AG09309 (cell line): ENCODE results near the gene IDUA.

Experiments
- DNase-seq: peaks from one replicate; pipeline ENCODE4 v3.0.0-alpha.2; 2010; ENCODE audit warnings: low read depth
- H3K4me3 ChIP-seq: 2 replicates; pipeline ENCODE4 v1.5.1; 2011; ENCODE audit warnings: mild to moderate bottlenecking, low read depth, low read length, moderate library complexity; ENCODE audit not compliant: control insufficient read depth
- TF ChIP-seq, protein P1 (sequence below): IDR thresholded peaks from 2 replicates; pipeline ENCODE4 v1.5.1; 2011; ENCODE audit warnings: mild to moderate bottlenecking, low read depth, low read length, inconsistent platforms; ENCODE audit not compliant: insufficient read depth, control insufficient read depth; ENCODE audit errors: missing control alignments

IDUA gene

DNA sequence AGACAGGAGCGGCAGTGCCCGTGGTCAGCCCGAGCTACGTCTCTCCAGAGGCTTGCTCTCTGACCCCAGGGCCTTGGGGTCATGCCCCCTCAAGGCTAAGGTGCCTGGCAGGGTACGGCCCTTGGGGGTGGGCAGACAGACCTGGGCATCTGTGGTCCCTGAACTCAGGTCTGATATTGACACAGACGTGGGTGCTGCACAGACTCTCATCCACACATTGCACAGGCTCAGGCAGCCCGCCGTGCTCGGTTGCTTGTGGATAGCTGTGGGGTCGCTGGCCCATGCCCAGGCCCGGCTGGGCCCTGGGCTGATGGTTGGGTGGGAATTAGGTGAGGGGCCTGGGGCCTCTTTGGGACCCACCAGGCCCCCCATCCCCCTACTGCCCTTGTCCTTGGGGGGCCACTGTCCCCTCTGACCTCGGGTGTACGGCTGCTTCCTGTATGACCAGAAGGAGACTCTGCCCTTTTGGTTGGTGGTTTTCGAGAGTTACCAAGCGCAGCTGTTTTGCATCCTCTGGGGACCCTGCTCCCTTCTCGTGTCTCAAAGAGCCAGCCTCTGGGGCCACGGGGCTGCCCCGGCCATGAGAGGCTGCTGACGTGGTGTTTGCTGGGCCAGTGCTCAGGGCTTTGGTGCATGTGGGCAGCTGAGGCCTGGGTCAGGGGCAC lies 34.7 kb downstream of the IDUA start:
- TF ChIP-seq, protein P1, sequence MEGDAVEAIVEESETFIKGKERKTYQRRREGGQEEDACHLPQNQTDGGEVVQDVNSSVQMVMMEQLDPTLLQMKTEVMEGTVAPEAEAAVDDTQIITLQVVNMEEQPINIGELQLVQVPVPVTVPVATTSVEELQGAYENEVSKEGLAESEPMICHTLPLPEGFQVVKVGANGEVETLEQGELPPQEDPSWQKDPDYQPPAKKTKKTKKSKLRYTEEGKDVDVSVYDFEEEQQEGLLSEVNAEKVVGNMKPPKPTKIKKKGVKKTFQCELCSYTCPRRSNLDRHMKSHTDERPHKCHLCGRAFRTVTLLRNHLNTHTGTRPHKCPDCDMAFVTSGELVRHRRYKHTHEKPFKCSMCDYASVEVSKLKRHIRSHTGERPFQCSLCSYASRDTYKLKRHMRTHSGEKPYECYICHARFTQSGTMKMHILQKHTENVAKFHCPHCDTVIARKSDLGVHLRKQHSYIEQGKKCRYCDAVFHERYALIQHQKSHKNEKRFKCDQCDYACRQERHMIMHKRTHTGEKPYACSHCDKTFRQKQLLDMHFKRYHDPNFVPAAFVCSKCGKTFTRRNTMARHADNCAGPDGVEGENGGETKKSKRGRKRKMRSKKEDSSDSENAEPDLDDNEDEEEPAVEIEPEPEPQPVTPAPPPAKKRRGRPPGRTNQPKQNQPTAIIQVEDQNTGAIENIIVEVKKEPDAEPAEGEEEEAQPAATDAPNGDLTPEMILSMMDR: no peak
- no peak for DNase-seq
- no peak overlapping the region for H3K4me3 ChIP-seq

DNA sequence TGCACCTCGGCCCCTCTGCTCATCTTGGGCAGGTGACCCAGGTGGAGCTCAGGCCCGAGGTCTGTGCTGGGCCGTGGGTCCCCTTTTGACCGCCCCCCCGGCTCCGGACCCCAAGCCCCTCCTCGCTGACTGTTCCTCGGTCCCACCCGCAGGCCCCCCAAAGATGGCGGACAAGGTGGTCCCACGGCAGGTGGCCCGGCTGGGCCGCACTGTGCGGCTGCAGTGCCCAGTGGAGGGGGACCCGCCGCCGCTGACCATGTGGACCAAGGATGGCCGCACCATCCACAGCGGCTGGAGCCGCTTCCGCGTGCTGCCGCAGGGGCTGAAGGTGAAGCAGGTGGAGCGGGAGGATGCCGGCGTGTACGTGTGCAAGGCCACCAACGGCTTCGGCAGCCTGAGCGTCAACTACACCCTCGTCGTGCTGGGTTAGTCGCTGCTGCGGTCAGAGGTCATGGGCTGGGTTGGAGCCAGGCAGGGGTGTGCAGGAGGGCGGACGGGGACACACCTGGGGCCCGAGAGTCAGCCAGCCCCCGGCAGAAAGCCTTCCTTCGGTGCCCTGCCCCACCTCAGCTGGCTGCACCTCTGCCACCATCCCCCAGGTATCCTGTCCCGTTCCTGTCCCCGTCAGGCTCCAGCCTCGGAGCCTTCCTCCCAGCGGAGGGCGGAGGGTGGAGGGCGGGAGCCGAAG lies 35.4 kb downstream of the IDUA start:
- TF ChIP-seq, protein P1: no peak
- H3K4me3 ChIP-seq: no peak overlapping the region
- DNase-seq: no peak

DNA sequence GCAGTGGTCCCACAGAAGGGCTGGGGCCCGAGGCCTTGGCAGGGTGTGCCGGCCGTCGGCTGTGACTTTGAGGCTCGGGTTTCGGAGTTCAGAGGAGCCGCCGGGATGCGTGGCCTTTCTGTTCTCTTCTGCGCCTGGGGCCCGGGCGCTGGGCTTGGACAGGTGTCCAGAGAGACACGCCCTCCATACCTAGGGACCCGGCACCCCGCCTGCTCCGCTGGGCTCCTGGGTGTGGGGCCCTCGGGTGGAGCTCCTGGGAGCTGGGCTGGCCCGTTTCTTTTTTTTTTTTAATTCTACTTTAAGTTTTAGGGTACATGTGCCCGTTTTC lies 35.9 kb downstream of the IDUA start:
- DNase-seq: no peak
- TF ChIP-seq, protein P1: no peak
- no peak overlapping the region for H3K4me3 ChIP-seq

DNA sequence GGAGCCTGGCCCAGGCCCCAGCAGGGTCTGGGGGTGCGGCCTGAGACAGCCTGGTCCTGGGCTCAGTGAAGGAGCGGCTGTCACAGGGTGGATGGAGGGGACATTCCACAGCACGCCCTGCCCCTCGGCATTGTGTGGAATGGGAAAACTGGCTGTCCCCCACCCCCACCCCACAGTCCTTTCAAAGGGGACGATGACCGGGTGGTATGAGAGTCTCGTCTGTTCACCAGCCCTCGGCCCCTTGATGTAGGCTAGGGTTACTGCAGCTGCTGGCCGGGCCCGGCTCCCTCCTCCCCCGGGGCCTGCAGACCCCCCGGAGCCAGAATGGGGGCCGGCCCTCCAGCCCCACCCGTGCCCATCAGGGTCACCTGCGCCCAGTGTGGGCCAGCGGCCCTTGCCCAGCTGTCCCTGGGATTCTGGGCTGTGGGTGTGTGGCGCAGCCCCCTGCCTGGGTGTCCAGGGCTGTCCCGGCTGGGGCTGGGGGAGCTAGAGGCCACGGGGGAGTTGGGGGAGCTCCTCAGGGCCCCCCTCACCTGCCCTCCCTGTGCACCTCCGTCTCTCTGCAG lies 36.3 kb downstream of the IDUA start:
- no peak overlapping the region for H3K4me3 ChIP-seq
- TF ChIP-seq, protein P1: no peak
- no peak for DNase-seq

DNA sequence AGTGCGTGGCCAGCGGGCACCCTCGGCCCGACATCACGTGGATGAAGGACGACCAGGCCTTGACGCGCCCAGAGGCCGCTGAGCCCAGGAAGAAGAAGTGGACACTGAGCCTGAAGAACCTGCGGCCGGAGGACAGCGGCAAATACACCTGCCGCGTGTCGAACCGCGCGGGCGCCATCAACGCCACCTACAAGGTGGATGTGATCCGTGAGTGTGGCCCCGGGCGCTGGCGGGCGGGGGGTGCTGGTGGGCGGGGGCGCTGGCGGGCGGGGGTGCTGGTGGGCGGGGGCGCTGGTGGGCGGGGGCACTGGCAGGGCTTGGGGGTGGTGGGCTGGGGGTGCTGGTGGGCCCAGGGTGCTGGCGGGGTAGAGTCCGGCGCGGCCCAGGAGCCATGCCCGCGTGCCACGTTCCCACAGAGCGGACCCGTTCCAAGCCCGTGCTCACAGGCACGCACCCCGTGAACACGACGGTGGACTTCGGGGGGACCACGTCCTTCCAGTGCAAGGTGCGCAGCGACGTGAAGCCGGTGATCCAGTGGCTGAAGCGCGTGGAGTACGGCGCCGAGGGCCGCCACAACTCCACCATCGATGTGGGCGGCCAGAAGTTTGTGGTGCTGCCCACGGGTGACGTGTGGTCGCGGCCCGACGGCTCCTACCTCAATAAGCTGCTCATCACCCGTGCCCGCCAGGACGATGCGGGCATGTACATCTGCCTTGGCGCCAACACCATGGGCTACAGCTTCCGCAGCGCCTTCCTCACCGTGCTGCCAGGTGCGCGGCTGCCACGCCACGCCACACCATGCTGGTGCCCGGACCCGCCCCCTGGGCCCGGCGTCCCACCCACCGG lies 37.3 kb downstream of the IDUA start:
- no peak overlapping the region for H3K4me3 ChIP-seq
- DNase-seq: no peak
- TF ChIP-seq, protein P1: no peak

DNA sequence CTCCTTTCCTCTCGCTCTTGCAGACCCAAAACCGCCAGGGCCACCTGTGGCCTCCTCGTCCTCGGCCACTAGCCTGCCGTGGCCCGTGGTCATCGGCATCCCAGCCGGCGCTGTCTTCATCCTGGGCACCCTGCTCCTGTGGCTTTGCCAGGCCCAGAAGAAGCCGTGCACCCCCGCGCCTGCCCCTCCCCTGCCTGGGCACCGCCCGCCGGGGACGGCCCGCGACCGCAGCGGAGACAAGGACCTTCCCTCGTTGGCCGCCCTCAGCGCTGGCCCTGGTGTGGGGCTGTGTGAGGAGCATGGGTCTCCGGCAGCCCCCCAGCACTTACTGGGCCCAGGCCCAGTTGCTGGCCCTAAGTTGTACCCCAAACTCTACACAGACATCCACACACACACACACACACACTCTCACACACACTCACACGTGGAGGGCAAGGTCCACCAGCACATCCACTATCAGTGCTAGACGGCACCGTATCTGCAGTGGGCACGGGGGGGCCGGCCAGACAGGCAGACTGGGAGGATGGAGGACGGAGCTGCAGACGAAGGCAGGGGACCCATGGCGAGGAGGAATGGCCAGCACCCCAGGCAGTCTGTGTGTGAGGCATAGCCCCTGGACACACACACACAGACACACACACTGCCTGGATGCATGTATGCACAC lies 38.2 kb downstream of the IDUA start:
- TF ChIP-seq, protein P1: no peak
- no peak for DNase-seq
- H3K4me3 ChIP-seq: no peak overlapping the region
